Thyroid gland (tissue), 4 donors: ENCODE measurements around the gene GRIP2.

Experiments used
- POLR2A ChIP-seq, 2 donors: fragments of 450-650 bp; IDR thresholded peaks; one replicate each; pipeline ENCODE4 v1.6.1; 2017; ENCODE audit warnings: antibody characterized with exemption in 2 of 2, mild to moderate bottlenecking in 2 of 2, moderate library complexity in 1 of 2
- TF ChIP-seq, protein P1 (sequence below), 6 experiments: fragments of 200-600 bp in 3 of 6; fragments of 450-650 bp in 3 of 6; sonication (generic) in 3 of 6; IDR thresholded peaks; one replicate each; pipeline ENCODE4 v1.5.1; 2016 to 2019; ENCODE audit warnings: antibody characterized with exemption in 6 of 6, mild to moderate bottlenecking in 2 of 6, inconsistent platforms in 1 of 6, moderate library complexity in 1 of 6

GRCh38 chr3:14487821-14488220 is 52.3 kb downstream of the GRIP2 start:
- no peak for TF ChIP-seq POLR2A (IDR thresholded peaks at IDR 0.05)
- TF ChIP-seq, protein P1, sequence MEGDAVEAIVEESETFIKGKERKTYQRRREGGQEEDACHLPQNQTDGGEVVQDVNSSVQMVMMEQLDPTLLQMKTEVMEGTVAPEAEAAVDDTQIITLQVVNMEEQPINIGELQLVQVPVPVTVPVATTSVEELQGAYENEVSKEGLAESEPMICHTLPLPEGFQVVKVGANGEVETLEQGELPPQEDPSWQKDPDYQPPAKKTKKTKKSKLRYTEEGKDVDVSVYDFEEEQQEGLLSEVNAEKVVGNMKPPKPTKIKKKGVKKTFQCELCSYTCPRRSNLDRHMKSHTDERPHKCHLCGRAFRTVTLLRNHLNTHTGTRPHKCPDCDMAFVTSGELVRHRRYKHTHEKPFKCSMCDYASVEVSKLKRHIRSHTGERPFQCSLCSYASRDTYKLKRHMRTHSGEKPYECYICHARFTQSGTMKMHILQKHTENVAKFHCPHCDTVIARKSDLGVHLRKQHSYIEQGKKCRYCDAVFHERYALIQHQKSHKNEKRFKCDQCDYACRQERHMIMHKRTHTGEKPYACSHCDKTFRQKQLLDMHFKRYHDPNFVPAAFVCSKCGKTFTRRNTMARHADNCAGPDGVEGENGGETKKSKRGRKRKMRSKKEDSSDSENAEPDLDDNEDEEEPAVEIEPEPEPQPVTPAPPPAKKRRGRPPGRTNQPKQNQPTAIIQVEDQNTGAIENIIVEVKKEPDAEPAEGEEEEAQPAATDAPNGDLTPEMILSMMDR (IDR thresholded peaks at IDR 0.05): no peak
